GM18526 (cell line): ENCODE data around the gene GOLGA6L9.
"Not testable (repeated sequence)": the region's sequence is repeated elsewhere in the genome, so short reads cannot be mapped to it uniquely, and the experiment has no call there.

ENCODE experiments used
- POLR2A ChIP-seq: IDR thresholded peaks from 3 replicates; pipeline ENCODE4 v1.6.1; 2011; ENCODE audit not compliant: insufficient read length; ENCODE audit errors: extremely low read depth

The GOLGA6L9 gene

GRCh38 chr15:82429693-82430092 lies at the start of gene GOLGA6L9:
TSS of gene GOLGA6L9 (plus strand) at chr15:82429816. CDS start at chr15:82430080, 264 bp downstream.
- TF ChIP-seq POLR2A, result not testable (repeated sequence)

- no peak for TF ChIP-seq POLR2A
Measured at GRCh38 chr15:82393671-82394070, 35.9 kb upstream of the GOLGA6L9 start.

GRCh38 chr15:82397817-82398216 lies 31.8 kb upstream of the GOLGA6L9 start:
- no peak for TF ChIP-seq POLR2A

DNA sequence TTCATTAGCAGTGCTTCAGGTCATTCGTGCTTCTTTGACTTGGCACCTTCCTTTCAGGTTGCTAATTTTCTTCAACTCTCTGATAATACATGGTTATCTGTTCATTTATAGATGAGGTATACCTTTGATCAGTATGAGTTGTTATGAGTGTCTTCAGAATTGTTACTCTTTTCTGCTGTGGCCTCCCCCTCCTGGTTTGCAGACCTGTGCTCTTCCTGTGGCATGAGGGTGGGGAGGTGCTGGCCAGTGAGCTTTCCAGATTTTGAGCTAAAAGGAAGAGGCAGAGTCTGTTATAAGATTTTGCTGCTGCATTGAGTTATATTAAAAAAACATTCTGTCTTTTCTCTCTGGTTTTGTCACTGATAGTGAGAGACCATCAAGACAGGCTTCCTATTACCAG lies 30.8 kb upstream of the GOLGA6L9 start:
- TF ChIP-seq POLR2A, result no peak
